ENCODE measurements around the gene NRN1L.

- TF ChIP-seq POLR2A (IDR thresholded peaks at IDR 0.05), result no peak
- TF ChIP-seq, protein P1, sequence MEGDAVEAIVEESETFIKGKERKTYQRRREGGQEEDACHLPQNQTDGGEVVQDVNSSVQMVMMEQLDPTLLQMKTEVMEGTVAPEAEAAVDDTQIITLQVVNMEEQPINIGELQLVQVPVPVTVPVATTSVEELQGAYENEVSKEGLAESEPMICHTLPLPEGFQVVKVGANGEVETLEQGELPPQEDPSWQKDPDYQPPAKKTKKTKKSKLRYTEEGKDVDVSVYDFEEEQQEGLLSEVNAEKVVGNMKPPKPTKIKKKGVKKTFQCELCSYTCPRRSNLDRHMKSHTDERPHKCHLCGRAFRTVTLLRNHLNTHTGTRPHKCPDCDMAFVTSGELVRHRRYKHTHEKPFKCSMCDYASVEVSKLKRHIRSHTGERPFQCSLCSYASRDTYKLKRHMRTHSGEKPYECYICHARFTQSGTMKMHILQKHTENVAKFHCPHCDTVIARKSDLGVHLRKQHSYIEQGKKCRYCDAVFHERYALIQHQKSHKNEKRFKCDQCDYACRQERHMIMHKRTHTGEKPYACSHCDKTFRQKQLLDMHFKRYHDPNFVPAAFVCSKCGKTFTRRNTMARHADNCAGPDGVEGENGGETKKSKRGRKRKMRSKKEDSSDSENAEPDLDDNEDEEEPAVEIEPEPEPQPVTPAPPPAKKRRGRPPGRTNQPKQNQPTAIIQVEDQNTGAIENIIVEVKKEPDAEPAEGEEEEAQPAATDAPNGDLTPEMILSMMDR (IDR thresholded peaks at IDR 0.05), result no peak
Observed at GRCh38 chr16:67882374-67883145, 2.1 kb upstream of the NRN1L start.
